GM23338 (cell line): ENCODE data around the gene AGAP3. TPM values are rescaled to one million over a fixed set of nuclear protein-coding genes. Genes with fewer than 3 reads are reported as not detected.

Experiments
- ATAC-seq: fragments of 200-7000 bp; cut with Tn5 transposase; 3 replicates; pipeline ENCODE4 v1.9.1; 2020
- DNase-seq: peaks from one replicate; pipeline ENCODE4 v3.0.0-alpha.2; 2015; ENCODE audit warnings: low spot score
- H2AFZ ChIP-seq: fragments of 200-600 bp; sonication (generic); 2 replicates; pipeline ENCODE4 v1.8.0; 2016; ENCODE audit warnings: antibody characterized with exemption, mild to moderate bottlenecking, moderate library complexity
- H3F3A ChIP-seq: fragments of 200-600 bp; sonication (generic); replicated peaks from 2 replicates; pipeline ENCODE4 v1.8.0; 2017; ENCODE audit warnings: antibody characterized with exemption, mixed run types, low read depth
- H3K27ac ChIP-seq: fragments of 200-600 bp; sonication (generic); 2 replicates; pipeline ENCODE4 v1.6.1; 2016; ENCODE audit warnings: low read depth
- H3K27me3 ChIP-seq: fragments of 200-600 bp; sonication (generic); 2 replicates; pipeline ENCODE4 v1.8.0; 2016; ENCODE audit warnings: mild to moderate bottlenecking, mixed run types, moderate library complexity; ENCODE audit not compliant: insufficient read depth
- H3K36me3 ChIP-seq: fragments of 200-600 bp; sonication (generic); 2 replicates; pipeline ENCODE4 v1.8.0; 2016; ENCODE audit warnings: mild to moderate bottlenecking; ENCODE audit not compliant: insufficient read depth
- H3K4me1 ChIP-seq: fragments of 200-600 bp; sonication (generic); 2 replicates; pipeline ENCODE4 v1.8.0; 2016; ENCODE audit warnings: mild to moderate bottlenecking, moderate library complexity; ENCODE audit not compliant: insufficient read depth
- H3K4me2 ChIP-seq: fragments of 200-600 bp; sonication (generic); 2 replicates; pipeline ENCODE4 v1.7.1; 2017; ENCODE audit warnings: mixed run types
- H3K4me3 ChIP-seq: fragments of 200-600 bp; sonication (generic); 2 replicates; pipeline ENCODE4 v1.6.1; 2016; ENCODE audit warnings: mixed run types
- H3K79me2 ChIP-seq: fragments of 200-600 bp; sonication (generic); replicated peaks from 2 replicates; pipeline ENCODE4 v1.8.0; 2017; ENCODE audit warnings: mild to moderate bottlenecking; ENCODE audit not compliant: insufficient read depth
- H3K9me2 ChIP-seq: fragments of 200-600 bp; sonication (generic); 2 replicates; pipeline ENCODE4 v1.8.0; 2017; ENCODE audit not compliant: insufficient read depth
- H4K20me1 ChIP-seq: fragments of 200-600 bp; sonication (generic); replicated peaks from 2 replicates; pipeline ENCODE4 v1.8.0; 2017; ENCODE audit warnings: mild to moderate bottlenecking; ENCODE audit not compliant: insufficient read depth
- H3K27ac Mint-ChIP-seq: 2 replicates; pipeline ENCODE4 v1.8.0; 2020; ENCODE audit warnings: inconsistent platforms, mild to moderate bottlenecking, moderate library complexity, mixed read lengths
- H3K27me3 Mint-ChIP-seq: 3 replicates; pipeline ENCODE4 v1.8.0; 2022; ENCODE audit warnings: low read depth, mild to moderate bottlenecking, moderate library complexity, mixed read lengths, inconsistent platforms; ENCODE audit not compliant: insufficient read depth, poor library complexity
- H3K36me3 Mint-ChIP-seq: 3 replicates; pipeline ENCODE4 v1.8.0; 2021; ENCODE audit warnings: low read depth, mild to moderate bottlenecking, inconsistent platforms, moderate library complexity, mixed read lengths
- H3K4me1 Mint-ChIP-seq: 3 replicates; pipeline ENCODE4 v1.8.0; 2020; ENCODE audit warnings: mild to moderate bottlenecking, inconsistent platforms, mixed read lengths
- H3K4me3 Mint-ChIP-seq: 3 replicates; pipeline ENCODE4 v1.8.0; 2021; ENCODE audit warnings: moderate library complexity, mild to moderate bottlenecking, inconsistent platforms, mixed read lengths
- H3K9me3 Mint-ChIP-seq: 3 replicates; pipeline ENCODE4 v1.8.0; 2020; ENCODE audit warnings: moderate library complexity, mild to moderate bottlenecking, inconsistent platforms, mixed read lengths
- CREB1 ChIP-seq: fragments of 250-450 bp; sonication (Bioruptor Pico); IDR thresholded peaks from 2 replicates; pipeline ENCODE4 v1.5.0; 2020; ENCODE audit warnings: low read depth, mild to moderate bottlenecking, moderate library complexity
- CTCF ChIP-seq, 2 experiments: fragments of 200-600 bp in 1 of 2; sonication (generic) in 1 of 2; conservative IDR thresholded peaks; 2 replicates each; pipeline versions ENCODE4 v1.5.1 to v1.6.1; 2016 to 2017; ENCODE audit warnings: antibody characterized with exemption in 2 of 2, low read depth in 2 of 2, mild to moderate bottlenecking in 2 of 2, moderate library complexity in 1 of 2
- ETS1 ChIP-seq: IDR thresholded peaks from 2 replicates; pipeline ENCODE4 v1.6.1; 2016; ENCODE audit warnings: antibody characterized with exemption
- EZH2 ChIP-seq: fragments of 200-600 bp; sonication (generic); IDR thresholded peaks from one replicate; pipeline ENCODE4 v1.8.0; 2017; ENCODE audit warnings: antibody characterized with exemption, mild to moderate bottlenecking, low read depth; ENCODE audit not compliant: unreplicated experiment
- EZH2phosphoT487 ChIP-seq: fragments of 200-600 bp; sonication (generic); IDR thresholded peaks from one replicate; pipeline ENCODE4 v1.8.1; 2018; ENCODE audit warnings: antibody characterized with exemption; ENCODE audit not compliant: unreplicated experiment
- JUNB ChIP-seq: IDR thresholded peaks from one replicate; pipeline ENCODE4 v1.6.1; 2016; ENCODE audit warnings: antibody characterized with exemption; ENCODE audit not compliant: unreplicated experiment
- NANOG ChIP-seq: IDR thresholded peaks from 2 replicates; pipeline ENCODE4 v1.6.1; 2016; ENCODE audit warnings: antibody characterized with exemption, borderline replicate concordance
- POLR2AphosphoS5 ChIP-seq: IDR thresholded peaks from 2 replicates; pipeline ENCODE4 v1.6.1; 2016; ENCODE audit warnings: antibody characterized with exemption, low read depth
- REST ChIP-seq: IDR thresholded peaks from one replicate; pipeline ENCODE4 v1.6.1; 2018; ENCODE audit warnings: antibody characterized with exemption; ENCODE audit not compliant: unreplicated experiment
- STAT1 ChIP-seq: IDR thresholded peaks from one replicate; pipeline ENCODE4 v1.6.1; 2016; ENCODE audit warnings: antibody characterized with exemption; ENCODE audit not compliant: unreplicated experiment
- ZNF114 ChIP-seq: fragments of 250-450 bp; sonication (Bioruptor Pico); IDR thresholded peaks from 2 replicates; pipeline ENCODE4 v1.5.0; 2020; ENCODE audit warnings: mild to moderate bottlenecking, moderate library complexity
- ZNF331 ChIP-seq: fragments of 250-450 bp; sonication (Bioruptor Pico); IDR thresholded peaks from 2 replicates; pipeline ENCODE4 v1.5.0; 2020; ENCODE audit warnings: low read depth, mild to moderate bottlenecking, moderate library complexity
- ZNF462 ChIP-seq: fragments of 250-450 bp; sonication (Bioruptor Pico); IDR thresholded peaks from 2 replicates; pipeline ENCODE4 v1.5.0; 2020; ENCODE audit warnings: mild to moderate bottlenecking, moderate library complexity
- polyA plus RNA-seq: library from polyadenylated mRNA; unstranded; fragments of >200 nt; fragmentation: Nextera tagmentation; extraction: Ambion mirVana; gene quantifications from 2 replicates; pipeline ENCODE4 v1.2.1, GENCODE V29; 2016
- total RNA-seq: library from RNA; depleted of rRNA; stranded (reverse); fragments of >200 nt; shearing (Covaris generic); gene quantifications from 2 replicates; pipeline ENCODE4 v1.2.3, GENCODE V29; 2014

The AGAP3 gene
- total and polyA plus RNA-seq, 2 experiments from 2014 or later: 24.0 to 39.2 TPM

- DNase-seq (no peak), ATAC-seq (no peak)
- Histone ChIP-seq H3F3A (no peaks in the 10 kb centered on the region), H3K27ac (no peak overlapping the region), H3K4me3 (no peak overlapping the region), H3K4me1 (no peaks in the 10 kb centered on the region), H4K20me1 (no peaks in the 10 kb centered on the region), H3K27me3 (peaks cover 14% of the 10 kb centered on the region), H3K4me2 (no peak overlapping the region), H3K36me3 (no peaks in the 10 kb centered on the region), H3K9me2 (0 out of 2 replicates have a peak, but pooled peaks cover 5% of the 10 kb centered on the region), H3K79me2 (no peaks in the 10 kb centered on the region), H2AFZ (no peak overlapping the region)
- peaks cover 12% of the 10 kb centered on the region for H3K4me1 Mint-ChIP-seq
- H3K4me3 Mint-ChIP-seq: no peak overlapping the region
- TF ChIP-seq ZNF331: no peak
- no peak for TF ChIP-seq STAT1
- no peak for TF ChIP-seq NANOG
- TF ChIP-seq EZH2phosphoT487: no peak
- TF ChIP-seq CREB1 (CRISPR knock-in tag): no peak
- TF ChIP-seq CTCF (conservative IDR thresholded peaks at IDR 0.05; ENCODE audit: low read depth in 2 of 2): no peak
- no peak for TF ChIP-seq ZNF462 (CRISPR knock-in tag)
- no peak for TF ChIP-seq ETS1
- TF ChIP-seq JUNB: no peak
- no peak for TF ChIP-seq ZNF114
- no peak for TF ChIP-seq REST
- no peak for TF ChIP-seq EZH2
- TF ChIP-seq POLR2AphosphoS5: no peak
- H3K27ac Mint-ChIP-seq: no peak overlapping the region
- no peaks in the 10 kb centered on the region for H3K36me3 Mint-ChIP-seq
- H3K9me3 Mint-ChIP-seq: peaks cover 6% of the 10 kb centered on the region; the same call in 2 of the 3 replicates
- peaks cover 16% of the 10 kb centered on the region for H3K27me3 Mint-ChIP-seq
These were observed 93.7 kb downstream of the AGAP3 start for GRCh38 chr7:151179946-151180345.
